Measurements from ENCODE around the gene NCK1.
"Not testable (repeated sequence)": the region's sequence is repeated elsewhere in the genome, so short reads cannot be mapped to it uniquely, and the experiment has no call there.

The NCK1 gene

DNA sequence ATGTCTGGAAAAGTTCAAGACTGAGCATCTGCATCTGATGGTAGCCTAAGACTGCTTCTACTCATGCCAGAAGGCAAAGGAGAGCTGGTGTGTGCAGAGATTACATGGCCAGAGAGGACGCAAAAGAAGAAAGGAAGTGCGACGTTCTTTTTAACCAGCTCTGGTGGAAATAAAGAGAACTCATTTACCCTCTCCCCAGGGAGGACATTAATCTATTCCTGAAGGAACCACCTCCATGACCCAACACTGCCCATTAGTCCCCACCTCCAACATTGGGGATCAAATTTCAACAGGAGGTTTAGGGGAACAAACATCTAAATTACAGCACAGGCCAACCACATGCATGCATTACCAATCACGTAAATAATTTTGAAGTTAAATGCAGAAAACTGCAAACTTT is 1.5 kb upstream of the NCK1 start:
- no peak for FAIRE-seq
- no peak for DNase-seq (ENCODE audit: extremely low spot score, insufficient read length, low read depth)

DNA sequence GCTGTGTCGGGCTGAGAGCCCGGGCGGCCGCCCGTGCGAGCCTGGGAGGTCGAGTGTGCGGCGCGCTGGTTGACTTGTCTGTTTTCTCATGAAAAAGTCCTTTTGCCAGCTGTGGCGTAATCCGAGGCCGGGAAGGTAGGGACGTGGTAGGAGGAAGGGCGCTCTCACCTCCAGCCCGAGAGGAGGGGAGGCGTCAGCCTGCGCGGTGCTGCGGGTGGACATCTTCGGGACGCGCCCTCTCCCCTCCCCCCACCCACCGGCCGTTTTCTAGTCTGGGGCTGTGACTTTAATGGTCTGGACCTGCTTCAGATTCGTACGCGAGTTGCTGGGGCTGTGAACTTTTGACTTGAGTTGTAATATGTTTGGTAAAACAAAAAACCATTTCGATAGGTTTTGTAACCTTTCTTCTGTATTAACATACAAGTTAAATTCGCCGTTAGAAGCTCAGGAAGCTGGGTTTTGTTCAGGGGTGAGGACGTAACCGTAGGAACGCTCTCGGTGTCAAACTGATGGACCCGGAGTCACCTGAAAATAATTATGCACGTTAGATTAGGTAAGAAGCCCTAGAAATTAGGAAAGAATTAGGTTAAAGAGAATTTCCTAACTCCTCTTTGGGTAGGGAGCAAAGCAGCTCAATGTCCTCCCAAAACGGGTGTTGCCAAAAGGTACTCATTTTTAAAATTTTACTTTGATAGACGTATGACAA is 762 bp downstream of the NCK1 start:
- peak; percentile 60 for FAIRE-seq
- DNase-seq (ENCODE audit: extremely low spot score, insufficient read length, low read depth) = no peak

DNA sequence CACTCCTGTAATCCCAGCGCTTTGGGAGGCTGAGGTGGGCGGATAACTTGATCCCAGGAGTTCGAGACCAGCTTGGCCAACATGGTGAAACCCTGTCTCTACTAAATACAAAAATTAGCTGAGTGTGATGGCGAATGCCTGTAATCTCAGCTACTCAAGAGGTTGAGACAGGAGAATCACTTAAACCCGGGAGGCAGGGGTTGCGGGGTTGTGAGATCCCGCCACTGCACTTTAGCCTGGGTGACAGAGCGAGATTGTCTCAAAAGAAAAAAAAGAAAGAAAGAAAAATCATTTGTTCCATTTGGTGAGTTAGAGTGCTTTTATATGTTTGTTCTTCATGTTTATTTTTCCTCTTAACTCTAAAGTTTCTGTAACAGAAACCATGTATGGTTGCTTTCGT is 7.3 kb downstream of the NCK1 start:
- FAIRE-seq = no peak
- no peak for DNase-seq (ENCODE audit: extremely low spot score, insufficient read length, low read depth)

DNA sequence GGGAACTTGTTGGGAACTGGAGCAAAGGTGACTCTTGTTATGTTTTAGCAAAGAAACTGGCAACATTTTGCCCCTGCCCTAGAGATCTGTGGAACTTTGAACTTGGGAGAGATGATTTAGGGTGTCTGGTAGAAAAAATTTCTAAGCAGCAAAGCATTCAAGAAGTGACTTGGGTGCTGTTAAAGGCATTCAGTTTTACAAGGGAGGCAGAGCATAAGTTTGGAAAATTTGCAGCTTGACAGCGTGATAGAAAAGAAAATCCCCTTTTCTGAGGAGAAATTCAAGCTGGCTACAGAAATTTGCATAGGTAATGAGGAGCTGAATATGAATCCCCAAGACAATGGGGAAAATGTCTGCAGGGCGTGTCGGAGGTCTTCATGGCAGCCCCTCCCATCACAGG is 10.2 kb downstream of the NCK1 start:
- FAIRE-seq; DNase-seq (ENCODE audit: extremely low spot score, insufficient read length, low read depth): not testable (repeated sequence)

DNA sequence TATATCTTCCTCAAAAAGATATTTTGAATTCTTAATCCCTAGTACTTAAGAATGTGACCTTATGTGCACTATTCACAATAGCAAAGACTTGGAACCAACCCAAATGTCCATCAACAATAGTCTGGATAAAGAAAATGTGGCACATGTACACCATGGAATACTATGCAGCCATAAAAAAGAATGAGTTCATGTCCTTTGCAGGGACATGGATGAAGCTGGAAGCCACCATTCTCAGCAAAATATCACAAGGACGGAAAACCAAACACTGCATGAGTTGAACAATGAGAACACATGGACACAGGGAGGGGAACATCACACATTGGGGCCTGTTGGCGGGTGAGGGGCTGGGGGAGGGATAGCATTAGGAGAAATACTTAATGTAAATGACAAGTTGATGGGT is 17.5 kb downstream of the NCK1 start:
- DNase-seq (ENCODE audit: extremely low spot score, insufficient read length, low read depth); FAIRE-seq: not testable (repeated sequence)

DNA sequence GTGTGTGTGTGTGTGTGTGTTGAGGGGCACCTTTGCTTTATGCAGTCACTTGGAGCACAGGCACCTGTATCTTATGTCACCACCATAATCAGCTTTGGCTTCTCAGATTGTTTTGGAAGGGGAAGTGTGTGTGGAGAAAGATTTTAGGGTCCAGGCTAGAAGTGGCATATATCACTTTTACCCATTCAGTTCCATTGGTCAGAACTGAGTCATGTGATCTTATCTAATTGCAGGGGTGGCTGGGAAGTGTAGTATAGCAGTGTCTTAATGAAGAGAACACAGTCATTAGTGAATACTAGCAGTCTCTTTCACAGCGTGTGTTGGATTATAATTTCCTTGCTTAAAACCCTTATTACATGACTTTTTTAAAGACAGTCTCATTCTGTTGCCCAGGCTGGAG is 20.6 kb downstream of the NCK1 start:
- FAIRE-seq = no peak
- DNase-seq (ENCODE audit: extremely low spot score, insufficient read length, low read depth) = no peak

DNA sequence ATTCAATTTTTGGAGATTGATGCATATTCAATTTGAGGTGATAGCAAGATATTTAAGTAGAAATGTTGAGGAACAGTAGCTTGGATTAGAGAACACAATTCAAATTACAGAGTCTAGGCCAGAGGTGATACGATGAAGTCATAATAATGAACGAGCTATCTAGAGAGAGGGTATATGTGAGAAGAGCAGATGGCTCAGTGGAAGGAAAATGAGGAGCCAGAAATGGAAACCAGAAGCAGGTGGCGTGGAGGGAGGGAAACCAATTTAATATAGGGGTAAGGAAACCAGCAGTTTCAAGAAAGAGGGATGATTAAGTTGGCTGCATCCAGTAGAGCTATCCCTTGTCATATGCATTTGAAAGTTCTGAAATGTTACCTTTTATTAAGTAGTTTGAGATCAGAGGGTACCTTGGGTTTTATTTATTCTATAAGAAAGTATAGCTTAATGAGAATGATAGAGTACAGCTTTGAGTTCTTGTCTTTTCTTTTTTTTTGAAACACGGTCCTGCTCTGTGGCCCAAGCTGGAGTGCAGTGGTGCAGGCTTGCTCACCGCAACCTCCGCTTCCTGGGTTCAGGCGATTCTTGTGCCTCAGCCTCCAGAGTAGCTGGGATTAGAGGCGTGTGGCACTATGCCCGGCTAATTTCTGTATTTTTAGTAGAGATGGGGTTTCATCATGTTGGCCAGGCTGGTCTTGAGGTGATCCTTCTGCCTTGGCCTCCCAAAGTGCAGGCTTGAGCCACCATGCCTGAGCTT is 22.1 kb downstream of the NCK1 start:
- FAIRE-seq (no peak), DNase-seq (ENCODE audit: extremely low spot score, insufficient read length, low read depth) (no peak)

DNA sequence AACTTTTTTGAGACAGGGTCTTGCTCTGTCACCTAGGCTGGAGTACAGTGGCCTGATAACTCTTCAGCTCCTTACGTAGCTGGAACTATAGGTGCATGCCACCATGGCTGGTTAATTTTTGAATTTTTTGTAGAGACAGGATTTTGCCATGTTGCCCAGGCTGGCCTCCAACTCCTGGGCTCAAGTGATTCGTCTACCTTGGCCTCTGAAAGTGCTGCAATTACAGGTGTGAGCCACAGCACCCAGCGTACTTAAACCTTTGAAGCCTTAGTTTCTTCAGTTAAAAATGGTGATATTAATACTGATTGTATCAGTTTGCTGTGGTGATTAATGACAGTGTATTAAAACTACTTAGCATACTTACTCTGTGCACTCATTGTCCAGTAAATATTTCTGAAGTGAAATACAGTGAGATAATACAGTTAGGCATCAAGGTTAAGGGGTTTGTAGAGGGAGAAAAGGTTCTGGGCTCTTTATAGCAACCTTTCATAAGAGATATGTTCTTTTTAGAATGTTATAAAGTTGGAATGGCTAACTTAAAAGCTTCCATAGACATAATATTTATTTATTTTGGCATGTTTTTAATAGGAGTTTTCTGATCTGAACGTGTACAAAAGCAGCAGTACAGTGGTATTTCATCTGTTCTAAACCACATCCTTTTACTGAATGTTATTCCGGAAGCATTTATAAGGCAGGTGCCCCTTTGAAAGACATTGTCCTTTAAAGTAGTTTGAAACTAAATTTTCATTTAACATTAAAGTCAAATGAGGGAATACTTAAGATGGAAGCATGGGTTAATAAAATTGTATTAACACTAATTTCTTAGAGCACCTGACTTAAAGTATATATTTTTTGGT is 23.6 kb downstream of the NCK1 start:
- FAIRE-seq (no peak), DNase-seq (ENCODE audit: extremely low spot score, insufficient read length, low read depth) (no peak)

DNA sequence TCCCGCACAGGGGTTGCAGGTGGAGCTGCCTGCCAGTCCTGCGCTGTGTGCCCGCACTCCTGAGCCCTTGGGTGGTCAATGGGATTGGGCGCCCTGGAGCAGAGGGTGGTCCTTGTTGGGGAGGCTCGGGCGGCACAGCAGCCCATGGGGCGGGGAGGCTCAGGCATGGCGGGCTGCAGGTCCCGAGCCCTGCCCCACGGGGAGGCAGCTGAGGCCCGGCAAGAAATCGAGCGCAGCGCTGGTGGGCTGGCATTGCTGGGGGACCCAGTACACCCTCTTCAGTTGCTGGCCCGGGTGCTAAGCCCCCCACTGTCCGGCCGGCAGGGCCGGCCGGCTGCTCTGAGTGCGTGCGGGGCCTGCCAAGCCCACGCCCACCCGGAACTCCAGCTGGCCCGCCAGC is 27.9 kb downstream of the NCK1 start:
- DNase-seq (ENCODE audit: extremely low spot score, insufficient read length, low read depth) (no peak), FAIRE-seq (no peak)

DNA sequence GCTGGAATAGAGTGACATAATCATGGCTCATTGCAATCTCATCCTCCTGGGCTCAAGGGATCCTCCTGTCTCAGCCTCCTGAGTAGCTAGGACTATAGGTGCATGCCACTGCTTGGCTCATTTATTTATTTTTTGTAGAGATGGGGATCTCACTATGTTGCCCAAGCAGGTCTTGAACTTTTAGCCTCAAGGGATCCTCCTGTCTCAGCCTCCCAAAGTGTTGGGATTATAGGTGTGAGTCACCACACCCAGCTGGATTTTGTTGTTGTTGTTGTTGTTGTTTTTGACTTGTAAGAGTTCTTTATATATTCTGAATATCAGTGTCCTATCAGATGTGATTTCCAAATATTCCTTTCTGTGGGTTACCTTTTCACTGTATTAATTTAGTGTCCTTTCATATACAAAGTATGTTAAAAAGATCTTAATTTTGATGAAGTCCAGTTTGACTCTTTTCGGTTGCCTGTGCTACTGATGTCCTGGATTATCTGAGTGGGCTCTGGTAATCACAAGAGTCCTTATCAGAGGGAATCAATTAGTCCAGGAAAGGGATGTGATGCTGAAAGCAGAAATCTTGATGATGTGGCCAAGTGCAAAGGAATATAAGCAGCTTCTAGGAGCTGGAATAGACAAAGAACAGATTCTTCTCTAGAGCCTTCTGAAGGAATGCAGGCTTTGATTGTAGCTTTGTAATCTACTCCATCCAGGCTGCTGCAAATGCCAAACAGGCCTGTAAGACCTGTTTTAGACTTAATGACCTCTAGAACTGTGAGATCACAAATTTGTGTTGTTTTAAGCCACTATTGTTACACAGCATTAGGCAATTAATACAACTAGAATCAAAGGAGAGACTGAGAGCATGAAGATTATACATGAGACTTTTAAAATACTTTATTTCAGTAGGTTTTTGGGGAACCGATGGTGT is 30.2 kb downstream of the NCK1 start:
- DNase-seq (ENCODE audit: extremely low spot score, insufficient read length, low read depth) = no peak

DNA sequence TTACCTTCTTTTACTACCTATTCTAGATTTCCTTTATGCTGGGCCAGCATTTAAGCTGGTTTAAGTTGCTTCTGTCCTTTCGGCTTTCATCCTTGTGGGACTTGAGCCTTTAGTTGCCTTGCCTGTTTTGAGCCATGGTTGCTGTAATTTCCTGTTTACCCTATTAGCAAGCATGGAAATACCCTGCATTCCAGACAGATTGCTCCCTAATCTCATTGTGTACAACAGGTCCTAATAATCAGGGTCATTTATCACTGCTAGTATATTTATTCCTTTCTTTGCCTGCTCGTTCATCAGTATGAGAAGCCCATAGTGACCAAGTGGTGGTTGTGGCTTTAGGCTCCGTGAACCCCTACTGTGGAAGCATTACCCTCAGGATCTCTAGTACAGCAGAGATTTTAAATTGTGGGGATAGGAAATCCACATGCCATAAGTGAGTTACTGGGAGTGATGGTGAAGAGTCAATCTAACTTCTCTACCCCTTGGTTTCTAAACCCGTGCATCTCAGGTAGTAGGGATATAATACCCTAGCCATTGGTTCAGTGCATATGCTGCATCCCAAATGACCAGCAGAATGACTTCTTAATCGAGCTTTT is 31.9 kb downstream of the NCK1 start:
- DNase-seq (ENCODE audit: extremely low spot score, insufficient read length, low read depth) (no peak), FAIRE-seq (no peak)

More for the DNA sequence above, 30.2 kb downstream of the NCK1 start:
- no peak for FAIRE-seq

DNA sequence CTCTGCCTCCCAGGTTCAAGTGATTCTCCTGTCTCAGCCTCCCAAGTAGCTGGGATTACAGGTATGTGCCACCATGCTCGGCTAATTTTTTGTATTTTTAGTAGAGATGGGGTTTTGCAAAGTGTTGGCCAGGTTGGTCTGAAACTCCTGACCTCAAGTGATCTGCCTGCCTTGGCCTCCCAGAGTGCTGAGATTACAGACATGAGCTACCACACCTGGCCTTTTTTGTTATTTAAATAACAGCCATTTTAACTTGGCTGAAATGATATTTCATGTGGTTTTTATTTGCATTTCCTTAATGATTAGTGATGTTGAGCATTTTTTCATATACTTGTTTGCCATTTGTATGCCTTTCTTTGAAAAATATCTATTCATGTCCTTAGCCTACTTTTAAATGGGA is 35.2 kb downstream of the NCK1 start:
- DNase-seq (ENCODE audit: extremely low spot score, insufficient read length, low read depth) = not testable (repeated sequence)
- peak; percentile 57 for FAIRE-seq

DNA sequence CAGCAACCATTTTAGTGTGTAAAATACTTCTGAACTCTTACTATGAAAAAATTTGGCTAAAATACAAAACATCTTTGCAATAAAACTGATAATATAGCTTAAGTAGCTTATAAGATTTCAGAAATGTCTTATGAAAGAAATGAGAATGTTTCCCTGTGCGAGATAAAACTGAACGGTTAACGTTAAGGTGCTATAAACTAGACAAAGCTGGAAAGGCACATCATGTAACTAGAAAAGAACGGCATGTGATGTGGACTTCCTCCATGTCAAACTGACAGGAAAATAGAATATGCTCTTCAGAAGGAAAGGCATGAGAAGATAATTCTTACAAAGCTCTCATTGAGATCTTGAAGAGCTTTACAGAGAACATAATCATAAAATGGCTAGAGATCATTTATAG is 36.5 kb downstream of the NCK1 start:
- no peak for DNase-seq (ENCODE audit: extremely low spot score, insufficient read length, low read depth)

DNA sequence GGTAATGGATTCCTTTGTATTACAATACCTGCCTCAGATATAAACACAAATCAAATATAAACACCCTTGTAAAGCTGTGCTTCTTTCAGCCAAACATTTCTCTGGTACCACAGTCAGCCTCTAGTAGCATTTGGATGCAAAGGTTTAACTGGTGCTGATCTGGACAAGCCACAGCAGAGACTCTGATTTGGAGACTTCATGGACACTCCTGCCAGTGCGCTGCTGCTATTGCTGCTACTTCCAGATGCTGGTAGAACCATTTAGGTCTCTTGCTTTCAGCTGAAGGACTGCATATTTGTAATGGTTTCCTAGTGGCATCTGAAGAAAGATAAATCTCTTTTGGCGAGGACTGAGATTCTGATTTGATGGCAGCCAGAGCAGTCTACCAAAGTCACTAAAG is 36.9 kb downstream of the NCK1 start:
- DNase-seq (ENCODE audit: extremely low spot score, insufficient read length, low read depth) (no peak), FAIRE-seq (no peak)

More for the DNA sequence above, 36.5 kb downstream of the NCK1 start:
- FAIRE-seq = no peak

DNA sequence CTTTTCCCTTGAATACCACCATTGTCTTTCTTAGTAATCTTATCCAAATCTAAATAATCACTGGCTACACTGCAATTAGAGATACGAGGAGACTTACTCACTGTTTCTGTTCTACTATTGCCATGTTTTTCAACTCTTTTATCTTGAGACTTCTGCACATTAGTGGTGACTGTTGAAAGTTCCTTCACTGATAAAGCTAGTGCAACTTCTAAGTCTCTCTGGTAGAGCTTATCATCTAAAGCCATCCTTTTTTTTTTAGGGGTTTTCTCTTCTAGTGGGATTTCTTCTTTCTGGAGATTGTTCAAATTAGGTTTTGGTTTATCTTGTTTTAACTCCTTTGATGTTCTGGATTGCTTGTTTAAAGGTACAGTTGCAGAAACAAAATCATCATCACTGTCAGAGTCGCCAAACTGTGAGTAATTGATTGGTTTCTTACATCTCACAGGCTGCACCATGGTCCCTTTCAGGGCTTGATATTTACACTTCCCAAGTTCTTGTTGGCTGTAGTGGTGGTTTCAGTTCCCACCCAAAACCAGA is 37.7 kb downstream of the NCK1 start:
- FAIRE-seq (no peak), DNase-seq (ENCODE audit: extremely low spot score, insufficient read length, low read depth) (no peak)

DNA sequence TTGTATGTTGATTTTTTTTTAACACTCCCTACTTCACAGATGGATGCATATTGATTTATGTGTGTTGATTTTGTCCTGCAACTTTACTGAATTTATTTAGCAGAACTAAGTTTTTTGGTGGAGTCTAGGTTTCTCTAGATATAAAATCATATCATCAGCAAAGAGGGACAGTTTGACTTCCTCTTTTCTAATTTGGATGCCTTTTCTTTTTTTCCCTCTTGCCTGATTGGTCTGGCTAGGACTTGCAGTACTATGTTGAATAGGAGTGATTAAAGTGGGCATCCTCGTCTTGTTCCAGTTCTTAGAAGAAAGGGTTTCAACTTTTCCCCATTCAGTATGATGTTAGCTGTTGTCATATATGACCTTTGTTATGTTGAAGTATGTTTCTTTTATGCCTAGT is 38.7 kb downstream of the NCK1 start:
- DNase-seq (ENCODE audit: extremely low spot score, insufficient read length, low read depth) = not testable (repeated sequence)
- FAIRE-seq = peak; percentile 65

DNA sequence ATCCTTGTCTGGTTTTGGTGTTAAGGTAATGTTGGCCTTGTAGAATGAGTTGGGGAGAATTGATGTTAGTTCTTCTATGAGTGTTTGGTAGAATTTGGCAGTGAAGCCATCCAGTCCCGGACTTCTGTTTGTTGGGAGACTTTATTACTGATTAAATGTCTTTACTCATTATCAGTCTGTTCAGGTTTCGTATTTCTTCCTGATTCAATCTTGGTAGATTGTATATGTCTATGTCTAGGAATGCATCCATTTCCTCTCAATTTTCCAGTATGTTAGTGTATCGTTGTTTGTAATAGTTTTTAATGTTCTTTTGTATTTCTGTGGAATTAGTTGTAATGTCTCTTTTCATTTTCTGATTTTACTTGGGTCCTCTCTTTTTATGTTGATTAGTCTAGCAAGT is 39.4 kb downstream of the NCK1 start:
- FAIRE-seq = no peak
- DNase-seq (ENCODE audit: extremely low spot score, insufficient read length, low read depth) = no peak

DNA sequence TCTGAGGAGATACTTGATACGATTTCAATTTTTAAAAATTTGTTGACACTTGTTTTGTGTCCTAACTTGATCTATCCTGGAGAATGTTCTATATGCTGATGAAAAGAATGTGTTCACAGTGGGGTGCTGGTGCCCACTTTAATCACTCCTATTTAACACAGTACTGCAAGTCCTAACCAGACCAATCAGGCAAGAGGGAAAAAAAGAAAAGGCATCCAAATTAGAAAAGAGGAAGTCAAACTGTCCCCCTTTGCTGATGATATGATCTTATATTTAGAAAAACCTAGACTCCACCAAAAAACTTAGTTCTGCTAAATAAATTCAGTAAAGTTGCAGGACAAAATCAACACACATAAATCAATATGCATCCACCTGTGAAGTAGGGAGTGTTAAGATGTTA is 40.5 kb downstream of the NCK1 start:
- DNase-seq (ENCODE audit: extremely low spot score, insufficient read length, low read depth); FAIRE-seq: not testable (repeated sequence)

DNA sequence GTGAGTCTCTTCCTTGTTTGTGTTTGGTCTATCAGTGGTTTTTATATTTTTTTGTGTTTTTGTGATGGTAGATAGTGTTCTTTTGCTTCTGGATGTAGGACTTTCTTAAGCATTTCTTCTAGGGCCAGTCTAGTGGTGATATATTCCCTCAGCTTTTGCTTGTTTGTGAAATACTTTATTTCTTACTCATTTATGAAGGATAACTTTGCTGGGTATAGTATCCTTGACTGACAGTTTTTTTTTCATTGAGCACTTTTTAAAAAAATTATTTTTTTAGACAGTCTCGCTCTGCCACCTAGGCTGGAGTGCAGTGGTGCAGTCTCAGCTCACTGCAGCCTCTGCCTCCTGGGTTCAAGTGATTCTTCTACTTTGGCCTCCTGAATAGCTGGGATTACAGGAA is 41.9 kb downstream of the NCK1 start:
- DNase-seq (ENCODE audit: extremely low spot score, insufficient read length, low read depth) (no peak), FAIRE-seq (no peak)
